ENCODE measurements around the gene IL17D. TPM values are rescaled to one million over a fixed set of nuclear protein-coding genes. Genes with fewer than 3 reads are reported as not detected.

The IL17D gene
- 2.6 TPM for polyA plus RNA-seq (2012; ENCODE audit: insufficient read depth, insufficient read length, low read depth)

- DNase-seq = peak; percentile 52
- H3K4me1 ChIP-seq = no peaks in the 10 kb centered on the region
- TF ChIP-seq, protein P1, sequence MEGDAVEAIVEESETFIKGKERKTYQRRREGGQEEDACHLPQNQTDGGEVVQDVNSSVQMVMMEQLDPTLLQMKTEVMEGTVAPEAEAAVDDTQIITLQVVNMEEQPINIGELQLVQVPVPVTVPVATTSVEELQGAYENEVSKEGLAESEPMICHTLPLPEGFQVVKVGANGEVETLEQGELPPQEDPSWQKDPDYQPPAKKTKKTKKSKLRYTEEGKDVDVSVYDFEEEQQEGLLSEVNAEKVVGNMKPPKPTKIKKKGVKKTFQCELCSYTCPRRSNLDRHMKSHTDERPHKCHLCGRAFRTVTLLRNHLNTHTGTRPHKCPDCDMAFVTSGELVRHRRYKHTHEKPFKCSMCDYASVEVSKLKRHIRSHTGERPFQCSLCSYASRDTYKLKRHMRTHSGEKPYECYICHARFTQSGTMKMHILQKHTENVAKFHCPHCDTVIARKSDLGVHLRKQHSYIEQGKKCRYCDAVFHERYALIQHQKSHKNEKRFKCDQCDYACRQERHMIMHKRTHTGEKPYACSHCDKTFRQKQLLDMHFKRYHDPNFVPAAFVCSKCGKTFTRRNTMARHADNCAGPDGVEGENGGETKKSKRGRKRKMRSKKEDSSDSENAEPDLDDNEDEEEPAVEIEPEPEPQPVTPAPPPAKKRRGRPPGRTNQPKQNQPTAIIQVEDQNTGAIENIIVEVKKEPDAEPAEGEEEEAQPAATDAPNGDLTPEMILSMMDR (IDR thresholded peaks at IDR 0.05; ENCODE audit: low read depth, low read length) = no peak
Observed at GRCh38 chr13:20702915-20703779, at the start of gene IL17D. IL17D (plus strand) TSS chr13:20703699; CDS start chr13:20704002, 303 bp downstream.

DNA sequence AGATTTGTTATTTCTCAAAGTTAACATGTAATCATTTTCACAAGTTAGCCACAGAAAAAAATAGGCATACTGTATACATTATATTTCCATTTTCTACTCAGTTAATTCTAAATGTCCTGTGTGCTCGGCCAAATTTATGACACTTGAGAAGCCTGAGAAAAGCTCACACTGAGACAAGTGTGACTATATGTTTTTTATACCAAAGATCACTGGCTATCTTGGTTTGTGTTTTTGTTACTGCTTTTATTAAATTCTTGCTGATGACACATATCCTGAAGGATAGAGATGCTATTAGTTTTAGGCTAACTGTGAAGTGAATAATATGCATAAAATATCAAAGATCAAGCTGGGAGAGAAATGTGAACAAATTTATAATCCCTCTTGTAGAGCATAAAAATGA is 49.3 kb upstream of the IL17D start:
- Histone ChIP-seq H3K27me3 (no peaks in the 10 kb centered on the region), H3K9me3 (no peaks in the 10 kb centered on the region), H3K36me3 (no peaks in the 10 kb centered on the region), H3K4me3 (ENCODE audit: low read depth, low read length) (no peak overlapping the region), H3K4me1 (no peaks in the 10 kb centered on the region)
- DNase-seq = no peak
- TF ChIP-seq, protein P1 (IDR thresholded peaks at IDR 0.05; ENCODE audit: low read depth, low read length) = no peak

More at GRCh38 chr13:20702915-20703779, at the start of gene IL17D:
- H3K27me3 ChIP-seq = peaks cover 5% of the 10 kb centered on the region
- H3K9me3 ChIP-seq = no peaks in the 10 kb centered on the region
- no peaks in the 10 kb centered on the region for H3K36me3 ChIP-seq
- peak within 1 kb of the TSS; percentile 80 for H3K4me3 ChIP-seq (ENCODE audit: low read depth, low read length)

- Histone ChIP-seq H3K27me3 (no peaks in the 10 kb centered on the region), H3K4me3 (ENCODE audit: low read depth, low read length) (no peak overlapping the region), H3K4me1 (no peaks in the 10 kb centered on the region), H3K9me3 (no peaks in the 10 kb centered on the region), H3K36me3 (no peaks in the 10 kb centered on the region; the same call in 1 of the 2 replicates)
- no peak for DNase-seq
- TF ChIP-seq, protein P1 (IDR thresholded peaks at IDR 0.05; ENCODE audit: low read depth, low read length) = no peak
Observed at GRCh38 chr13:20658451-20659040, 45.0 kb upstream of the IL17D start.

GRCh38 chr13:20664351-20664750 is 39.1 kb upstream of the IL17D start:
- TF ChIP-seq, protein P1 (IDR thresholded peaks at IDR 0.05; ENCODE audit: low read depth, low read length) = no peak
- Histone ChIP-seq H3K4me1 (no peaks in the 10 kb centered on the region; the same call in 1 of the 2 replicates), H3K9me3 (no peaks in the 10 kb centered on the region), H3K4me3 (ENCODE audit: low read depth, low read length) (no peak overlapping the region), H3K27me3 (no peaks in the 10 kb centered on the region), H3K36me3 (no peaks in the 10 kb centered on the region; the same call in 1 of the 2 replicates)
- DNase-seq = no peak

- TF ChIP-seq, protein P1 (IDR thresholded peaks at IDR 0.05; ENCODE audit: low read depth, low read length) = no peak
- DNase-seq = no peak
- no peaks in the 10 kb centered on the region for H3K36me3 ChIP-seq
- H3K27me3 ChIP-seq = no peaks in the 10 kb centered on the region
- no peak overlapping the region for H3K4me3 ChIP-seq (ENCODE audit: low read depth, low read length)
- no peaks in the 10 kb centered on the region; the same call in 1 of the 2 replicates for H3K4me1 ChIP-seq
- no peaks in the 10 kb centered on the region for H3K9me3 ChIP-seq
Observed at GRCh38 chr13:20666948-20667347, 36.6 kb upstream of the IL17D start.
